HG02763 (cell line): ENCODE measurements around the gene COMMD10.

Experiments used
- ATAC-seq: cut with Tn5 transposase; IDR thresholded peaks from one replicate; pipeline ENCODE4 v1.9.1; 2021; ENCODE audit warnings: mild to moderate bottlenecking, moderate library complexity; ENCODE audit not compliant: unreplicated experiment

Gene COMMD10

DNA sequence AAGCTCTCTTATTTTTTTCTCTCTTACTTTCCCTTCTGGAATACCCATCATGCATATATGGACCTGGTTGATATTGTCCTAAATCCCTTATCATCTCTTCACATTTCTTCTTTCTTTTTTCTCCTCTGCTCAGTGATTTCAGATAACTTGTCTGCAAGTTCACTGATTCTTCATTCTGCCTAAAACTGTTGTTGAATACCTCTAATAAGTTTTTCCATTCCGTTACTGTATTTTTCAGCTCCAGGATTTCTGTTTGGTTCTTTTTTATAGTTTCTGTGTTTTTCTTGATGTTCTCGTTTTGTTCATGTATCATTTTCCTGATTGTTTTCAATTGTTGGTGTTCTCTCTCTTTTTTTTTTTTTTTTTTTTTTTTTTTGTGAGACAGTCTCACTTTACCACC is 203.7 kb downstream of the COMMD10 start:
- no peak for ATAC-seq

DNA sequence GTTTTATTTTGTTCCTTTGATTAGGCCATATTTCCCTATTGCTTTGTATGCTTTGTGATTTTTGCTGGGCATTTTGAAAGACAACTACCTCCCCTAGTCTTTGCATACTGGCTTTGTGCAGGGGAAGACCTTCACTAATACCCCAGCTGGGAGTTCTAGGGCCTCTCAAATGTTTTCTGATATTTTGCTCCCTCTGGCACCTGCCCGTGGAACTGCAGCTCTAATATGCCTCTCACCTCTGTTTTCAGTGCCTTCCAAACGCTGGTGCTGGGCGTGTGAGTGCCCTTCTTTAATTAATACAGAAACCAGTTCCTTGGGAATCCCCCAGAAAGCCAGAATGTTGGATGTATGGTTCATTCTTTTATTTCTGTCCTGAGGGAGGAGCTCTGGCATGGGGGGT is 204.5 kb downstream of the COMMD10 start:
- no peak for ATAC-seq

DNA sequence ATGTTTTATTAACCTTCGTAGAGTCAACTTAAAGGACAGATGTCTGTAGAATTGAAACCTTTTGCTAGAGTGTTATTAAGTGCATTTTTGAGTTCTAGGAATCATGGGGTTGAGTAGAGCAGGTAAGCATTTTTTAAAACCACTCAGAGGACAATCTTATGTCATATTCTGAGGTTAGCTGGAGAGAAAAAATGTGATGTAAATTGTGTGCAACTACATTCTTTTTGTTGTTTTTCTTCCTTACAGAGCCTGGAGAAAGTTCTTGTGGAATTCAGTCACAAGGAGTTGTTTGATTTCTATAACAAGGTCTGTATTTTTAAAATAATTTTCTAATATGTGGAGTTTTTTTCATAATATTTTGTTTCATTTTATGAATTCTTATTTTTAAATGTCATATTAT is 206.4 kb downstream of the COMMD10 start:
- ATAC-seq: no peak

DNA sequence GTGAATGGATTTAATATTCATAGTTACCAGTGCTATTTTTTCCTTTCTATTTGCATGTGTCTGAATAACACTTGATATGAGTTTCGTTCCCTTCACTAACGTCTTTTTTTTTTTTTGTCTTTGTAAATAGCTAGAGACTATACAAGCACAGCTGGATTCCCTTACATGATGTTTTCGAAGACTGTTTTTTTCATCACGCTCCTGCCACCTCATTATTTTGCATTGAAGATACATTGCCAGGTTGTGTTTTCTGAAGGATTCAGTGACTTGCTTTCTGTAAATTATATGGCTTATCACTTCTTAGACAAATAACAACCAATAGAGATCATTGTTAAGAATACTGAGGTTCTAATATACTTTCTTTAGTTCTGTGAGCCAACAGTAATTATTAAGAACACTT is 207.5 kb downstream of the COMMD10 start:
- no peak for ATAC-seq

DNA sequence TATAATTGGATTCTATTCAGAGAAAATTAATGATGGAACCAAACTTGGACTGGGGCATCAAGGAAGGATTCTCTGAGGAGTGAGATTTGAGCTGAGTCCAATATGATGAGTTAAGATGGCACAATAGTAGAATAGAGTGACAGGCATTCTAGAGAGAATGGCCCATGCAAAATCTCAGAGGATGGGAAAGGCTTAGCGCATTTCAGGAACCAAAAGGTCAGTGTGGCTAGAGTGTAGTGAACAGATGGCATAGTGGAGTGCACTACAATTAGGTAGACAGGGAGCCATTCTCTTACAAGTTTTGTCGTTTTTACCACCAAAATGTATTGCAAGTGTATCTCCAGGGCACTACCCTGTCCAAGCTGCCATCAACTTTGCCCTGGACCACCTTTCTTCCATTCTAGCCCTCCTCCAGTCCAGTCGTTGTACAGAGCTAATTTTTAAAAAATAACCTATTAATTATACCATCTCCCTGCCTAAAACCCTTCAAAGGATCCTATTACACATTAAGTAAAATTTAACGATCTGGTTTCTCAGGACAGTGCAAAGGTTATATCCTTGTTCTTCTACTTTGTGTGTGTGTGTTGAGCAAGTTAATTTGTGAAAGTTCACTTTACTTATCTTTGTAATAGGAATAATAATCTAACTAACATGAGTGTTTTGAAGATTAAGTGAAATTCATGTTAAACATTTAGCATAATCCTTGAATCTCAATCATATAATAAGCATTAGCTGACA is 211.7 kb downstream of the COMMD10 start:
- ATAC-seq: no peak

DNA sequence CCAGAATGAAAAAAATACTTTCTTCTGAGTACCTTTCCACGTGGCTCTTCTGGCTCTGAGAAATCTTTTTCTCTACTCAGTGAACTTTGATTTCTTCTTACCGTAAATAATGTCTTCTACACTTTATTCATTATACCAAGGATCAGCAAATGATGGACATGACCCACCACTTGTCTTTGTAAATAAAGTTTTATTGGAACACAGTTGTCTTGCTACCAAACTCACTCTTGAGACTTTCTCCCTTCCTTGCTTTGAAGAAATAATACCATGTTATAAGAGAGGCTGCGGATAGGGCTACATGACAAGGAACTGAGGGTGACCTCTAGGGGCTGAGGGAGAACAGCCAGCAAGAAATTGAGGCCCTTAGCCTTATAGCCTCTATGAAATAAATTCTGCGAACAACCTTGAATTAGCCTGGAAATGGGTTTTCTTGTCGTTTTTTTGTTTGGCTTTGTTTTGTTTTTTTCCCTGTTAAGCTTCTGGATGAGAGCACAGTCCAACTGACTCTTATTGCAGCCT is 212.5 kb downstream of the COMMD10 start:
- no peak for ATAC-seq

DNA sequence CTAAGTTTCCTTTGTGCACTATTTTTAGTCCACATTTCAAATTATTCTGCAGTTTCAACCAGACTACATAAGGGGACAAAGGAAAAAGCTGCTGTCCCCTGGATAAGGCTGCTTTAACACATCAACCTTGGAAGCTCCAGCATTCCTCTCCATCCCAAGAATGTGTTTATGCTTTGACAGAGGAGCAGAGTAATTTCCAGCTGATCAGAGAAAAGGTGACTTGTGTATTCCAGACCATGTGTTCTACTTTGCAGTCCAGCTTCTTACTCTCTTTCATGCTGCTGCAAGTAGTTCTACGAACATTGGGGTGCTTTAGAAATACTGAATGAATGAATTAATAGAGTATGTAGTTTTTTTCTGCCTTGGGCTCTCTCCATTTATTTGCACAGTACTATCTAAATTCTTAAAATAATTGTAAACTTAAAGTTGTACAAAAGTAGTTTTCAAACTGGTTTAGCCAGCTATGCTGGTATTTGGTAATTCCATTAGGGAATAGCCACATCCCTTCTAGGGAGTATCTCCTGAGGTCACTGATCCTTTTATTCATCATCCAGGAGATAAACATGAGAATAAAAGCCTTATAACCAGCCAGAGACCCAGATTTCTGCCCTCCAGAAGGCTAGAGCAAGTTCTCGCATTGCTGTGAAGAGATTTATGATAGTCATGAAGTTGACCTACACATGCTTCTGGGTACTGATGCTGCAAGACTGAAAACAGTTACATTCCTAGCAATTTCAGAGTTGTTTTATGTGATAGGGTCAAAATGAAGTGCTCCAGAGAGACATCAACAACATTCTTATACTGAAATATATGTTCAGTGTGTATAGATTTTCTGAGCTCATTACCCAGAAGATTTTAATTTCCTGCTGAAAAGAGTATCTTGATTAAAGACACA is 215.2 kb downstream of the COMMD10 start:
- no peak for ATAC-seq

DNA sequence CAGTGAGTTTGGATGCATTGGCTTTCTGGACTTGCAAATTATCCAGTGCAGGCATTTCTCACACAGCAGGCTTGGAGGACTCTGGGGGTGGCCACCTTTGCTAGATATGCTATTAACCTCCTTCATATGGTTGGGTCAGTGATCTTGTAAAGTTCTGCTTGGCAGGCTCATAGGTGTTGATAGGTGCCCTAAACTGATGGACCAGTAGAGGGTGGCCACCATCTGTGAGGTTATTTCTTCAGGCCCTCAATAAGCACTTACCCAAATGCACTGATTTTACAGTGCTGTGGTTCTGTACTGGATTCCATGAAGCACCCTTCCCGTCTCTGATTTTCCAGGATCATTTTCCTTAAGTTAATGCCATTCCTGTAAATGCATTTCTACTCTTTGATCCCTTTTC is 216.3 kb downstream of the COMMD10 start:
- ATAC-seq: no peak

DNA sequence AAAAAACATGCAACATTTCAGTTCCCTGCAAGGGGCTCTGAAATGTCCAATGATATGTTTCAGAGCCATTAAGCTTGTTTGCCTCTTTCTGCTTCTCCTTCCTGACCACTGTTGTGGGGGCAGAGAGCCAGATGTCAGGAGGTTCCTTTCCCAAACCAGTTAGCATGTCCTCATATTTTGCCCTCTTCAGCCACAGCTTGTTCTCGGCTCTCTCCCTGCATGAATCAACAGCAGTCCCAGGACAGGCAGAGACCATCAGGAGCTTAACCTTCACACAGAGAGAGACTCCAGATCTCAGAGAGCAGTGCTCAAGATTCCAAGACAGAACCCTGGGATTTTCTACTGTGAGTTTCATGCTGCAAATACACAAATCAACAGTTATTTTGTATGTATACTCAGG is 218.5 kb downstream of the COMMD10 start:
- no peak for ATAC-seq

DNA sequence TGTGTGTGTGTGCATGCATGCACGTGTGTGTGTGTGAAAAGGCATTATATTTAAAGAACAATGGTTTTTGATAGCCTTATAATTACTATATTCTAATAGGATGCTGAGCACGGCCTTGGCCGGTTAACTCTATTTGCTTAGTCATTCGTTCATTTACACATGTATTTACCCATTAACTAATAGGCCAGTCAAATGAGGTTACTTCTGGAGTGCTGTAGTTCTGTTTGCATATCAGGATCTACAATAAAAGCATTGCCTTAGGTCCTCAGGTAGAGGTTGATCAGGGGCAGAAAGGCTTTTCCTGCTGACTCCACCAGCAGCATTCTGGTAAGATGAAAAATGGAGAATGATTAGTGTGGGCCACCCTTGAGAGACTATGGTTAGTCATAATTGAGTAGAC is 219.0 kb downstream of the COMMD10 start:
- no peak for ATAC-seq

DNA sequence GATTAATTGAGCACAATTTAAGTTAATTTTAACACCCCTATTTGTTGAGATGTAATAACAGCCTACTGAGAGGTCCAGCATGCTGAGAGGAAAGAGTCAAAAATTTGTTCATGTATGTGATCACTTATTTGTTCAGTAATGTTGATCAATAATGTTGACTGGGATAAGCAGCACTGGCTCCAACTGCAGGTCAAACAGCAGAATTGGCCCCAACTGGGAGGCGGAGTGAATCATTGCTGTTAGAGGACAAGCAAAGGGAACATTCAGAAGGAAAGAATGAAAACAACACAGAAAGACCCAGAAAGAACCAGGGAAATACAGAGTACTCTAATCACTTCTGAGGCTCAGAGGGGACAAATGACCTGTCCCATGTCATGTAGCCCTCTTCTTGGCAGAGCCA is 221.1 kb downstream of the COMMD10 start:
- ATAC-seq: no peak

DNA sequence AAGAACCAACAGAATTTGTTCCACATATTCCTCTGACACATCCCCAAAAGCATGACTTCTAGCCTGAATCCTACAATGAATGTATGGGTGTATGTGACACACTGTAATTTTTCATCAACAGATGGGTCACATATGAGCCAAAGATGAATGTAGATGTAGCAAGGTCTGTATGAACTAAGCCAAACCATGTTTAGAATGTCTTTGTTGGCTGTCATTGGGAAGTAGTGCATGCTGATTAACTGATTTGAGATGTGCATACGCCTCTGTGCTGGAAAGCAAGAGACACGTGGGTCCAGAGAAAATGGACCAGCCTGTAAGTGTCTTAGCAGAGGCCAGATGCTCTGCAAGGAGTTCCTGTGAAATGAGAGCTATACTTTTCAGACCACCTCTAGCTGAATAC is 222.0 kb downstream of the COMMD10 start:
- ATAC-seq: no peak

DNA sequence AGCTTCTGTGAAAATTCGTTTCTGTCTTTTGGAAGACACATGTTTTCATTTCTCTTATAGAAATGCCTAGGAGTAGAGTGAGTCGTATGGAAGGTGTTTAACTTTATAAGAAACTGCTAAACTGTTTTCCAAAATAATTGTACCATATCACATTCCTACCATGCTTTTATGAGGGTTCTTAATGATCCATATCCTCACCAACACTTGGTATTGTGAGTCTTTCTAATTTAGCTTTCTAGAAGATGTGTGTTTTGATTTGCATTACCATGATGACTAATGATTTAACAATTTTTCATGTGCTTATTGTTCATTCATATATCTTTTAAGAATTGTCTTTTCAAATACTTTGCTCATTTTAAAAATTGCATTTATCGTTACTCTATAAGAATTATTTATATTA is 223.6 kb downstream of the COMMD10 start:
- no peak for ATAC-seq

DNA sequence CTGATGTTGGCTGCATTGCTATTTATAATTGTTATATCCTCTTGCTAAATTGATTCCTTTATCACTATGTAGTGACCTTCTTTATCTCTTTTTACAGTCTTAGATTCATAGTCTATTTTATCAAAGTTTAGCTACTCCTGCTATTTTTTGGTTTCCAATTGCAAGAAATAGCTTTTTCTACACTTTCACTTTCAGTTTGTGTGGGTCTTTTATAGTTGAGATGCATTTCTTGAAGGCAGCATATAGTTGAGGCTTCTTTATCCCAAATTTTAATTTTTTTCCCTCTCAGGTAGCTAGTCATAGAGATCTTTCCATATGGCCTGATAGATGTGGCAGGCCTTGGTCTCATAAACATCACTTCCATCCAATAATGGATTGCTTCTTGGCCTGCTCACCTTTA is 228.5 kb downstream of the COMMD10 start:
- ATAC-seq: no peak

DNA sequence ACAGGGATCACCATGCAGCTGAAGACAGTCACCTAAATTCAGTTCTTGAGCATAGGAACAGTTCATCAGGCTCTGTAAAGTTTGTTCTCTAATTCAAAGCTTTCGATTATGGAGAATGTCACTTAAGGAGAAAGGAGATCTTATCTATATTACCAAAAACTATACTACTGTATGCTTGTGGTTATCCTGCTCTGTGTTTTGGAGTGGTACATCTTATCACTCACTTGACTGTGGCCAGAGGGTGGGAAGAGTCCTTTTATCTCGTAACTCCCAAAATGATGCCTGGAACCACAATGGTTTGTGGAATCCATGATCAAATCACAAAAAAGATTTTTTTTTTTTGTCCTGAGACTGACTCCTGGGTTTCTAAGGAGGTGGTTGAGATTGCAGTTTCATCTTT is 230.7 kb downstream of the COMMD10 start:
- ATAC-seq: no peak

DNA sequence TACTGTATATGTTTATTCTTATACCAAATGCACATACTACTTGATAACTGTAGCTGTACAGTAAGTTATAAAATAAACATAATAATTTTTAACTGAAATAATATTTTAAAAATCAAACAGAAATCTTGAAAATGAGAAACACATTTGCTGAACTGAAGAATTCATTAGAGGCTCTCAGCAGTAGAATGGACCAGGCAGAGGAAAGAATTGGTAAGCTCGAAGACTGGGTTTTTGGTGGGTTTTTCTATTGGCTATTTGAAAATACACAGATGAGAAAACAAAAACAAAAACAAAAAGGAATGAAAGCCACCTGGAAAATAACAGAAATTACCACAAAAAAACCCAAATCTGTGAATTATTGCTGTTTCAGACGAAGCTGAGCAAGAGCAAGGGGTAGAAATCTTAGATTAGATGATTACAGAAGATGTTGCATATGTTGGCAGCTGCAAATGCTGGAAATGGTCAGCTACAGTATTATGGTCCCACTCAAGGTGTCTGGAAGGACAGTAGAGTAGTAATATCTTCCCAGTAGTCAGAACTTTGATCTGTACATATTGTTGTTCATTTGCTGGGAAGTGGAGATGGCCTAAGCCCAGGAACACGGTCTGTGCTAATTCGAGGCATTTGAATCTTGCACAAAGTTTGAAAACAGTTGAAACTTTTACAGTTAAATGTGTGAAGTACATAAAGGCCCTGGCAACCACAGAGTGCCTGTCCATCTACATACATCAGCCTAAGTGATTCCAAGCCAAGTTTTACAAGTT is 233.4 kb downstream of the COMMD10 start:
- ATAC-seq: no peak

DNA sequence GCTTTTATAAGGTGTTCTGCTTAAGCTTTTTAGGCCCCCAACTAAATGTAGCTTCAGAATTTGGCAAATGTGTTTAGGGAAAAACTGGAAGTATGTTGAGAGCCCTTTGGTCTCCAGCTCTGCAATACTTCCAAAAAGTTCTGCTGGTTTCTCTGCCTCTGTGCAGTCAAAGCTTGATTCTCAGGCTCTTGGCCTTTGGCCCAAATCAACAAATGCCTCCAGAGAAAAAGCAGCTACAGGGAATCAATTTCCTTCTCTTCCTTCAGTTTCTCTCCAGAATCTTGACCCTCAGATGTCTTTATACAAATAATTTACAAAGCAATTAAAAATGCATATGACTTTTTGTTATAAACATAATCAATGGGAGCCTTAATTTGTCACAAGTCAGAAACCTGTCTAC is 235.7 kb downstream of the COMMD10 start:
- ATAC-seq: no peak

DNA sequence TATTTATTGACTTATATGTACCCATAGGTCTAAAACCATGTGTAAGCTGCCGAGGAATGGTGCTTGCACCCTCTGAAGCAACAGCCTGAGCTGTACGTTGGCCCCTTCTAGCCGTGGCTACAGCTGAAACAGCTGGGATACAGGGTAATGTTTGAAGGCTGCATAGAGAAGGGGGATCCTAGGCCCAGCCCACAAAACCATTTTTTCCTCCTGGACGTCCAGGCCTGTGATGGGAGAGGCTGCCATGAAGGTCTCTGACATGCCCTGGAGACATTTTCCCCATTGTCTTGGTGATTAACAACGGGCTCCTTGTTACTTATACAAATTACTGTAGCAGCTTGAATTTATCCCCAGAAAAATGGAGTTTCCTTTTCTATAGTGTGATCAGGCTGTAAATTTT is 244.7 kb downstream of the COMMD10 start:
- ATAC-seq: no peak

DNA sequence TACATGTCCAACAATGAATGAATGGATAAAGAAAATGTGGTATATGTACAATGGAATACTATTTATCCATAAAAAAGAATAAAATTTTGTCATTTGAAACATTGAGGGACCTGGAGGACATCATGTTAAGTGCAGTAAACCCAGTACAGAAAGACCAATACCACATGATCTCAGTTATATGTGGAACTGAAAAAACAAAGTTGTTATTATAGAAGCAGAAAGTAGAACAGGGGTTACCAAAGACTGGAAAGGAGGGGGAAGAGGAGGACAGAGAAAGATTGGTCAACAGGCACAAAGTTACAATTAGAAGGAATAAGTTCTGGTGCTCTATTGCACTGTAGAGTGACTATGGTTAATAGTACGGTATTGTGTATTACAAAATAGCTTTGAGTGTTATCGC is 256.0 kb downstream of the COMMD10 start:
- peak; percentile 61 for ATAC-seq
